ENCODE measurements around the gene SAMD1. TPM values are rescaled to one million over a fixed set of nuclear protein-coding genes. Genes with fewer than 3 reads are reported as not detected.

Gene SAMD1
- total RNA-seq (2014; rRNA removed; shearing (Covaris generic)): 64.1 and 130 TPM in 2 replicates

DNA sequence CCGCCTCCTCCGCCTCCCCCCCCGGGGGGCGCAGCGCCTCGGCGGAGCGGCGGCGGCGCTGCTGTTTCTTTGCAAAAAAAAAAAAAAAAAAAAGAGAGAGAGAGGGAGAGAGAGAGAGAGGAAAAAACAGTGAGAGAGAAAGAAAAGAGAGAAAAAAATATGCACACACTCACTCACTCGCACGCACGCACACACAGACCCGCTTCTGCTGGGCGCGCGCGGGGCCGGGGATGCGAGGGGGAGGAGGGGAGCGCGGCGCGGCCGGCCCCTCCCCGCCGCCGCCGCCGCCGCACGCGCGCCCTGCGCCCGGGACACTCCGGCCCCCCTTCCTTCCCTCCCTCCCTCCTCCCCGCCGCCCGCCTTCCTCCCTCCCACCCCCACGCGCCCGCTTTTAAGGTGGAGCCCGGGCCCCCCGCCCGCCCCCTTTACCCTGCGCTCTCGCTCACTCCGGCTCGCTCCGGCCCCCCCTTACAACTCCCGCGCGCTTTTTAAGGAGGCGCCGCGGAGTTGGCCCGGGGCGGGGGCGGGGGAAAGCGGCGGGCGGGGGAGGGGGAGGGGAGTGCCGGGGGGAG is at the start of gene SAMD1:
TSS of gene SAMD1 (minus strand) at position 243 of the 572 bp plus-strand sequence.
- no peaks in the 10 kb centered on the region for H3K27me3 ChIP-seq (replicated peaks)
- peak within 1 kb of the TSS; percentile 37; the same call in 1 of the 2 replicates for H3K27ac ChIP-seq
- peak; percentile 63 to 91 for DNase-seq (ENCODE audit: low read depth in 1 of 2, low spot score in 2 of 2)
- peaks cover 26% of the 10 kb centered on the region for H3K36me3 ChIP-seq
- H3K9me3 ChIP-seq (replicated peaks): peaks cover 8% of the 10 kb centered on the region; the same call in 1 of the 2 replicates
- peak within 1 kb of the TSS; percentile 83 for H3K4me3 ChIP-seq
- H3K4me1 ChIP-seq (replicated peaks): peaks cover 13% of the 10 kb centered on the region

DNA sequence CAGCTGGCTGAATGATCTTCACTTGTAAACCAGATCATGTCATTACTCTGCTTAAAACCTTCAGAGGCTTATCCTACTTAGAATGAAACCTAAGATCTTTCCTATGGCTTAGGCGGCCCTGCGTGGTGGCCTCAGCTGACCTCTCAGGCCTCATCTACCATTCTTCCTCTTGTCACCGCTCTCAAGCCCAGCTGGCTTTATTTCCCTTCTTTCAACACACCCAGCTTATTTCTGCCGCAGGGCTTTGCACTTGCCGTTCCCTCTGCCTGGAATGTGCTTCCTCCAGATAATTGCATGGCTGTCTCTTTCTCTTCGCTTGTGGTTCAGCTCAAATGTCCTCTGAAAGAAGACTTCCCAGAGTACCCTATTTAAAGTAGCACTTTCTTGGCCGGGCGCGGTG is 49.4 kb upstream of the SAMD1 start:
- no peaks in the 10 kb centered on the region for H3K9me3 ChIP-seq (replicated peaks)
- H3K27ac ChIP-seq: no peak overlapping the region
- H3K4me3 ChIP-seq: no peak overlapping the region
- no peaks in the 10 kb centered on the region for H3K27me3 ChIP-seq (replicated peaks)
- DNase-seq (ENCODE audit: low read depth in 1 of 2, low spot score in 2 of 2): no peak
- H3K36me3 ChIP-seq: no peaks in the 10 kb centered on the region
- H3K4me1 ChIP-seq (replicated peaks): peaks cover 15% of the 10 kb centered on the region

DNA sequence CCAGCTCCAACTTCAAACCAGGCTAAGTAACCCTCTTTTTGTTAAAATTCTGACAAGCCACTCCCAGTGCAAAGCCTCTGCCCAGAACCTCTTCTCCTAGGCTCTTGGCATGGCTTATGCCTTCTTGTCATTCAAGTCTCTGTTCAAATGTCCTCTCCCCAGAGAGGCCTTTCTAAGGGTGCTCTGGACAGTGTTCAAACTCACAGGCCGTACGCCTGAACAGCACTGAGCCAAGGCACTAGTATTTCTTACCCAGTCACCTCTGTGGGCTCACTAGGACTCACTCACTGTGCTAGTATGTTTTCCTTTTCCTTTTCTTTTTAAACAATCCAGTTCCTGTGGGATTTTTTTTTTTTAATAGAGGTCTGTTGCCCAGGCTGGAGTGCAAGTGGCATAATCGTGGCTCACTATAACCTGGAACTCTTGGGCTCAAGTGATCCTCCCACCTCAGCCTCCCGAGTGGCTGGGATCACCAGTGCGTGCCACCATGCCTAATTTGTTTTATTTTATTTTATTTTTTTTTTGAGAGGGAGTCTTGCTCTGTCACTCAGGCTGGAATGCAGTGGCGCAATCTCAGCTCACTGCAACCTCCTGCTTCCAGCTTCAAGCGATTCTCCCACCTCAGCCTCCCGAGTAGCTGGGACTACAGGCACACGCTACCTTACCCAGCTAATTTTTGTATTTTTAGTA is 48.2 kb upstream of the SAMD1 start:
- H3K27ac ChIP-seq: peak overlapping the region; percentile 66; the same call in 1 of the 2 replicates
- H3K27me3 ChIP-seq (replicated peaks): no peaks in the 10 kb centered on the region
- DNase-seq (ENCODE audit: low read depth in 1 of 2, low spot score in 2 of 2): peak in 1 of 2 experiments; percentile 20
- H3K9me3 ChIP-seq (replicated peaks): no peaks in the 10 kb centered on the region
- peaks cover 15% of the 10 kb centered on the region for H3K4me1 ChIP-seq (replicated peaks)
- peaks cover 10% of the 10 kb centered on the region for H3K36me3 ChIP-seq
- no peak overlapping the region for H3K4me3 ChIP-seq

DNA sequence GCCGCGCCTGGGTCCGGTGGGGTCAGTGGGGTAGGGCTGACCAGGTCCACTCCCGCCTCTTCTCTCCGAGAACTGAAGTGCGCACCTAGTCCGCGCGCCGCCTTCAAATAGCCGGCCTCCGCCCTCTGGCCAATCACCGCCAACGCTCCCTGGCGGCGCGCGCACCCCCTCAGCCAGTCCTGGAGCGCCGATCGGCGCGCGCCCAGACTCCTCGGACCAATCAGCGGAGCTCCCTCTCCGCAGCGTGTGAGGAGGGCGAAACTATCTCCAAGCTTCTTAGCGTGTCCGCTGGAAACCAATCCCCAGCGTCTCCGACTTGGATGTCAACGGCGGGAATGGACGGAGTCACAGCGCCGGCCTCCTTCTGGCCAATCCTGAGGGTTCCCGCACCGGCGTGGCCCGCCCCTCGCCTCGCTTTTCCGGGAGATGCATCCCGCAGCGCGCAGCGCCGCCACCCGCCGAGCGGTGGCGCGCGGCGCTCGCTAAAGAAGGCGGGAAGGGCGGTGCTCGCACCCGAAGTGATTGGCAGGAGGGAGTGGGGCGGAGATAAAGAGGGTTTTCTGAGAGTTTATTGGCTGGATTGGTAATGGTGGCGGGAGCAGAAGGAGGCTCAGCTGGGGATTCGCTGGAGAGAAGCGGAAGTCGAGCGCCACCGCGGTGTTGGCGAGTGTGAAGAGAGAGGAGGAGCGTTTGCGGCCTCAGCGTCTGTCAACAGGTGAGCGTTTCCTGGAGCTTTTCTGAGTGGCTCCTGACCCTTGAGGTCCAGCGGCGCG is 46.1 kb upstream of the SAMD1 start, which contains the start of gene ASF1B:
TSS of gene ASF1B (minus strand) at position 81 of the 773 bp plus-strand sequence. CDS start 133 bp downstream, outside the sequence.
- peak; percentile 100 for DNase-seq (ENCODE audit: low read depth in 1 of 2, low spot score in 2 of 2)

DNA sequence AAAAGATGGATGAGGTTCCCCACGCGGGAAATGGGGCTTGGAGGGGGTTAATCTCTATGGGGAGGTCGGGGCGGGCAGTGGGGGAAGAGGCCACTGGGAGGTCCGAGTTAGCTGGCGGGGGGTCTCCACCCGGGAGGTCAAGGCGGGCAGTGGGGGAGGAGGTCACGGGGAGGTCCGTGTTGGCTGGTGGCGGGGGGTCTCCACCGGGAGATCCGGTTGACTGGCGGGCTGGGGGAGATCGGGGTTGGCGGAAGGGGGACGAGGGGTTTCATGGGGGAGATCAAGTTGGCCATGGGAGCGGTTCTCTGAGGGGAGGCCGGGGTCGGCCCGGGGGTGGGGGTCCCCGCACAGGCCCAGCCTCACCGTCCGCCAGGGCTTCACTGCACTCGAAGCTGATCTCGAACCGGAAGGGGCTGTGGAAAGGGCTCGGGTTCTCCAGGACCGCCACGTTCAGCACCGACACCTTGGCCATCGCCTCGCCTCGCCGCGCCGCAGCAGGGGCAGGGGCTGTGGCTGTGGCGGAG is 45.5 kb upstream of the SAMD1 start:
- peak overlapping the region; percentile 47 for H3K27ac ChIP-seq
- H3K27me3 ChIP-seq (replicated peaks): no peaks in the 10 kb centered on the region
- DNase-seq (ENCODE audit: low read depth in 1 of 2, low spot score in 2 of 2): no peak
- H3K4me1 ChIP-seq (replicated peaks): peaks cover 15% of the 10 kb centered on the region
- H3K36me3 ChIP-seq: peaks cover 24% of the 10 kb centered on the region
- H3K9me3 ChIP-seq (replicated peaks): no peaks in the 10 kb centered on the region
- peak overlapping the region; percentile 66 for H3K4me3 ChIP-seq

More for the DNA sequence above, 46.1 kb upstream of the SAMD1 start, which contains the start of gene ASF1B:
- Histone ChIP-seq H3K9me3 (replicated peaks) (no peaks in the 10 kb centered on the region), H3K4me1 (replicated peaks) (peaks cover 15% of the 10 kb centered on the region), H3K27me3 (replicated peaks) (no peaks in the 10 kb centered on the region), H3K27ac (peak within 1 kb of the TSS; percentile 66), H3K4me3 (peak within 1 kb of the TSS; percentile 66), H3K36me3 (peaks cover 20% of the 10 kb centered on the region)

DNA sequence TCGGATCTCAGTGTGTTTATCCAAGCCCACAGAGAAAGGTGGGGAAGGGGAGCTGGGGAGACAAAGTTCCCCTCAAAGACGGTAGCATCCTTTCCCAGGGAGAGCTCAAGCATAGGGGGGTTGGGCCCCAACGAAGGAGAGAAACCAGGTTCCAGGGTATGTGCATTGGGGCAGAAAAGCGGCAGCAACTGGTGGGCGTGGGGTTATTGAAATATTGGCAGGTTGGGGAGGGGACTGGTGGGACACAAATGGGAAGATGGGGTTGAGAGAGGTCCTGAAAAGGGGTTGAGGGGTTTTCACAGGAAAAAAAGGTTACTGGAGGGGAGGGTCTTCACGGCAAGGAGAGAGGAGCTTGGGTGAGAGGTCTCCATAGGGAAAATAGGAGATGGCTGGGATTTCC is 44.8 kb upstream of the SAMD1 start:
- Histone ChIP-seq H3K36me3 (peaks cover 24% of the 10 kb centered on the region), H3K4me1 (replicated peaks) (peaks cover 15% of the 10 kb centered on the region), H3K9me3 (replicated peaks) (no peaks in the 10 kb centered on the region), H3K27me3 (replicated peaks) (no peaks in the 10 kb centered on the region), H3K27ac (no peak overlapping the region), H3K4me3 (peak overlapping the region; percentile 66)
- no peak for DNase-seq (ENCODE audit: low read depth in 1 of 2, low spot score in 2 of 2)

DNA sequence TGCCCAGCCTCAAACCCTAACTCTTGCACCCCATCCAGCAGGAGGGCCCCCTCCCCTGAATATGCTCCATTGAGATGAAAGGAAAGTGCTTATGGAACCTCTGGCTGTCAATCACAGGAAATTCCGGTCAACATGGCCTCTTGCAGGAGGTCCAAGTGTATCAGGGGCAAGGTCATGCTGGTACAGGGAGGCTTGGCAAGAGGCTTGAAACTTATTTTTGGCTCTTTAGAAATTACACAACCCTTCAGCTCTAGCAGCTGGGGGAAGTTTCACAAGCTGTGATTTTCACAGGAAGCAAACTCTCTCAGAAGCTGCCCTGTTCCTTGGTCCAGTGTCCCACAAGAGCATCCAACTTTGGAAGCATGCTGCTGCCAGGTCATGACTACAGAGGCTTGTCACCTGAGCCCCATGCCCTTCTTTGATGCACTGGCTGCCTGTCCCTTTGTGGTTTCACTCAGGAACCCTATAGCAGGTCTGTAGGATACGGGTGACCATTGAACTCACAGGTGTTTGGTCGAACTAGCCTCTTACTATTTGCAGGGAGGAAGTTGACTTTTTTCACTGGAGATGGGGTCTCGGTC is 37.5 kb upstream of the SAMD1 start:
- DNase-seq (ENCODE audit: low read depth in 1 of 2, low spot score in 2 of 2): no peak
- H3K36me3 ChIP-seq: peaks cover 65% of the 10 kb centered on the region
- no peaks in the 10 kb centered on the region for H3K9me3 ChIP-seq (replicated peaks)
- no peak overlapping the region for H3K27ac ChIP-seq
- no peaks in the 10 kb centered on the region for H3K27me3 ChIP-seq (replicated peaks)
- H3K4me3 ChIP-seq: no peak overlapping the region
- H3K4me1 ChIP-seq (replicated peaks): no peaks in the 10 kb centered on the region

DNA sequence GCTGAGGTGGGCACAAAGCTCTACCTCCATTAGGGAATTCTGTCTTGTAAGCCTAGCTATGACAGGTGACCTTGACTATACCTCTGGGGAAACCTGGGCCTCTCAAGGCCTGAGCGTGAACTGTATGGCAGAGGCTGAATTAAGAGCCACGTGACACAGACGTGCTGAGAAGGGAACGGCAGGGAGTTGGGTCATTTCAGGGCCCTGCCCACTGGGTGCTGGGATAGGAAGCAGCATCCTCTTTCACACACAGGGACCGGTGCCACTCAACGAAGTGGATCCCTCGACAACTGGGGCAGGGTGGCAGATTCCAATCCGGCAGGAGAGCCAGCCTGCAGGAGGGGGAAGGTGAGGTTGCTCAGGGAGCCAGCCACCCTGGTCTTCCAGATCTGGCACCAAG is 36.6 kb upstream of the SAMD1 start:
- Histone ChIP-seq H3K4me1 (replicated peaks) (no peaks in the 10 kb centered on the region), H3K4me3 (no peak overlapping the region), H3K36me3 (peaks cover 67% of the 10 kb centered on the region), H3K27ac (no peak overlapping the region), H3K27me3 (replicated peaks) (no peaks in the 10 kb centered on the region), H3K9me3 (replicated peaks) (no peaks in the 10 kb centered on the region)
- no peak for DNase-seq (ENCODE audit: low read depth in 1 of 2, low spot score in 2 of 2)

DNA sequence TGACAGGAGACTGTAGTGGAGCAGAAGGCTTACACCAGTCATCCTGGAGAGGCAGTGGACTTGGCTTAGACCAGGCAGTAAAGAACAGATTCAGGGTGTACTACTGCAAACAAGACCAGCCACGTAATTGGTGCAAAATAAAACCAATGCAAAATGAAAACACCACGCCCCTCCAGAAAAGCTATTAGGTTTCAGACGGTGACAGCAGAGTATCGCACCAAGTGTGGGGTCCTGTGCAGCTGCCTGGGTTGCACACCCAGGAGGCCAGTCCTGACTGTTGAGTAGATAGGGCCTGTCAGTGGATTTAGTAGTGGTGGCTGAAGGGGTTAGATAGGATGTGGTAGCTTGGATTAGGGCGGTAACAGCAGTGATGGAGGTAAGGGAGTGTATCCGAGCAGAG is 32.4 kb upstream of the SAMD1 start:
- no peak overlapping the region for H3K27ac ChIP-seq
- no peak overlapping the region for H3K4me3 ChIP-seq
- 0 out of 2 replicates have a peak, but pooled peaks cover 4% of the 10 kb centered on the region for H3K9me3 ChIP-seq (replicated peaks)
- DNase-seq (ENCODE audit: low read depth in 1 of 2, low spot score in 2 of 2): no peak
- peaks cover 74% of the 10 kb centered on the region for H3K36me3 ChIP-seq
- H3K27me3 ChIP-seq (replicated peaks): no peaks in the 10 kb centered on the region
- peaks cover 8% of the 10 kb centered on the region for H3K4me1 ChIP-seq (replicated peaks)

DNA sequence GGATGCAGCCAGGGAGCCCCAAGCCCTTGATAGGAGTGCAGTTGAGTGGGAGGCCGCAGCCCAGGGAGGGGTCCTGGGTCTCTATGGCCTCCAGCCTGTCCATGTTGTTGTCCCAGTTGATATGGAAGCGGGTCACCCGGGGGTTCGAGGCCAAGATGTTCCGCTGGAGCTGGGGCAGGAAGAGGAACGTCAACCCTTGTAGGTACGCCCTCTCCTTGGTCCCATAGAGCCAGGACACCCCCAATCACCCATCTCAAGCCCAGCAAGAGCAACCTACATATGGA is 29.9 kb upstream of the SAMD1 start:
- H3K27ac ChIP-seq: no peak overlapping the region

DNA sequence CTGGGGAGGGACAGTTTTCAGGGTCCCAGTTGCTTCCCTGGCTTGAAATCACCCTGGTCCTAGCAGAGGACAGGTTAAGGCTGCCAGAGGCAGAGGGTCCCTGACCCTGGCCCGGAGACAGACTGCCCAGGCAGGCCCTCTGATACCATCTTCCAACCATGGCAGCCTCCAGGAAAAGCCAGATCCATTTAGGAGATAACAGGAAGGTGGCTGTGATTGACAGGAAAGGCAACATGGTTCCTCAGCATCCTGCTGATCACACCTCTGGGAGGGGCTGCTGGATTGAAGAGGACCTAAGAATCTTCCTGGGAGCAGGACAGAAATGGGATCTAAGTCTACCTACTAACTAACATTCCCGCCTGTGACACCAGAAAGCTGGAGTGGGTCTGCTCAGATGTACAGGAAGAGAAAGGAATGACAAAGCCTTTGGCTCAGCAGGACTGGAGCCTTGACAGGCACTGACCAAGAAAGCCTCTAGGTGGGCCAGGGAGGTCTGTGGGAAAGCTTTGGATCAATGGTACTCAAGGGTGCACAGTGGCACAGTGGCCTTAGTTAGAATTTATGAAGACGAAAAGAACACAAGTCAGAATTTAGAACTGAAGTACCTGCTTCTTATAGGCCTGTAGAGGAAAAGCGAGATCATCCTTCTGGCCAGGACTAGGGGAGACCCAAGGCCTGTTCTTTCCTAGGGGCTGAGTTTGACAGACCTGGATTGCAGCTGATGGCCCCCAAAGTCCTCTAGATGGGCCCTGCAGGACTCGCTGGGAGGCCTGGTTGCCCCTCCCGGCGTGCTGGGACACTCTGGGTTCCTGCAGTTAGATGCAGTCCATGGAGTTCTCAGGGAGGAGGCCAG is 29.3 kb upstream of the SAMD1 start:
- no peak for DNase-seq (ENCODE audit: low read depth in 1 of 2, low spot score in 2 of 2)
- 0 out of 2 replicates have a peak, but pooled peaks cover 4% of the 10 kb centered on the region for H3K9me3 ChIP-seq (replicated peaks)
- peaks cover 46% of the 10 kb centered on the region for H3K36me3 ChIP-seq
- no peak overlapping the region for H3K4me3 ChIP-seq
- H3K4me1 ChIP-seq (replicated peaks): peaks cover 15% of the 10 kb centered on the region
- no peaks in the 10 kb centered on the region for H3K27me3 ChIP-seq (replicated peaks)
- H3K27ac ChIP-seq: no peak overlapping the region

More for the DNA sequence above, 29.9 kb upstream of the SAMD1 start:
- H3K4me3 ChIP-seq: no peak overlapping the region
- H3K4me1 ChIP-seq (replicated peaks): peaks cover 15% of the 10 kb centered on the region
- H3K9me3 ChIP-seq (replicated peaks): 0 out of 2 replicates have a peak, but pooled peaks cover 4% of the 10 kb centered on the region
- peaks cover 52% of the 10 kb centered on the region for H3K36me3 ChIP-seq
- no peaks in the 10 kb centered on the region for H3K27me3 ChIP-seq (replicated peaks)
- no peak for DNase-seq (ENCODE audit: low read depth in 1 of 2, low spot score in 2 of 2)

DNA sequence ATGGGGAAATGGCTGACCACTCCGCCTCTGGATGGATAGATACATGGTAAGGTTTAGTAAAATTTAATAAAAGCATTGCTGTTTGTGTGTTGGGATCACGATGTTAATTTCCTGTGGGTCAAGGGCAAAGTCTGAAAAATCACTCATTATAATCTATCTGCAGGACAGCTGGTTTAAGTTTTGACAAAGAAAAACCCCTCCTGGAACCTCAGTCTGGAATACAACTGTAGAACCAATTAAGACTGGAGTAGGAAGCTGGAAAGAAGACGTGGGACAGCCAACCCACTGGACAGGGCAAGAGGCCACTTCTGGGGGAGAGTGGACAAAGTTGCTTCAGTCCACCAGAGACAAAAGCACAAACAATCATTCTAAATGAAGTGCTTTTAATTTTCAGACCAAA is 28.6 kb upstream of the SAMD1 start:
- DNase-seq (ENCODE audit: low read depth in 1 of 2, low spot score in 2 of 2): no peak
- Histone ChIP-seq H3K4me1 (replicated peaks) (peaks cover 15% of the 10 kb centered on the region), H3K27me3 (replicated peaks) (no peaks in the 10 kb centered on the region), H3K36me3 (peaks cover 39% of the 10 kb centered on the region), H3K27ac (no peak overlapping the region), H3K4me3 (no peak overlapping the region), H3K9me3 (replicated peaks) (0 out of 2 replicates have a peak, but pooled peaks cover 4% of the 10 kb centered on the region)
